Small intestine (tissue), 7 donors: ENCODE data around the gene TRAF3IP3. TPM values are rescaled to one million over a fixed set of nuclear protein-coding genes. Genes with fewer than 3 reads are reported as not detected.

ENCODE experiments used
- DNase-seq, 2 donors: peaks; one replicate each; pipeline versions ENCODE4 v3.0.0 to v3.0.0-alpha.2; 2013
- FAIRE-seq: peaks from 2 replicates; lab custom pipeline; 2012; peaks lifted over from hg19 to GRCh38; lab: Jason Lieb, UNC
- H3K27ac ChIP-seq, 3 donors: one replicate each; pipeline ENCODE4 v1.5.1; 2013; ENCODE audit warnings: low read length in 2 of 3, mild to moderate bottlenecking in 2 of 3, control low read depth in 1 of 3, inconsistent platforms in 1 of 3, low read depth in 1 of 3, moderate library complexity in 1 of 3
- H3K27me3 ChIP-seq, 3 donors: one replicate each; pipeline ENCODE4 v1.6.1; 2013; ENCODE audit warnings: low read length in 3 of 3, inconsistent platforms in 1 of 3; ENCODE audit not compliant: control insufficient read depth in 3 of 3, insufficient read depth in 3 of 3
- H3K36me3 ChIP-seq, 3 donors: one replicate each; pipeline ENCODE4 v1.6.1; 2013; ENCODE audit warnings: low read length in 3 of 3, inconsistent platforms in 1 of 3, low read depth in 1 of 3, mild to moderate bottlenecking in 1 of 3, moderate library complexity in 1 of 3; ENCODE audit not compliant: control insufficient read depth in 3 of 3, insufficient read depth in 2 of 3
- H3K4me1 ChIP-seq, 3 donors: one replicate each; pipeline ENCODE4 v1.6.1; 2013; ENCODE audit warnings: low read length in 2 of 3, inconsistent platforms in 1 of 3, low read depth in 1 of 3, mild to moderate bottlenecking in 1 of 3, moderate library complexity in 1 of 3; ENCODE audit not compliant: control insufficient read depth in 3 of 3, insufficient read depth in 2 of 3
- H3K4me3 ChIP-seq, 3 donors: one replicate each; pipeline ENCODE4 v1.5.1; 2013; ENCODE audit warnings: low read length in 3 of 3, control low read depth in 1 of 3, inconsistent platforms in 1 of 3, low read depth in 1 of 3, mild to moderate bottlenecking in 1 of 3, moderate library complexity in 1 of 3
- H3K9me3 ChIP-seq, 2 donors: one replicate each; pipeline ENCODE4 v1.6.1; 2013; ENCODE audit warnings: low read depth in 1 of 2, low read length in 1 of 2; ENCODE audit not compliant: control insufficient read depth in 2 of 2, insufficient read depth in 1 of 2
- WGBS, 3 donors: extraction: QIAGEN DNeasy Blood & Tissue Kit; methylation state at CpG; one replicate each; pipeline ENCODE4 v1.1.7; 2013; 5-methylcytosine and 5-hydroxymethylcytosine counted together
- polyA plus RNA-seq, 4 donors: library from polyadenylated mRNA; stranded (reverse) in 3 of 4; unstranded in 1 of 4; fragments of 200-250 nt in 3 of 4; fragments of 120-200 nt in 1 of 4; gene quantifications; one replicate each; pipeline versions ENCODE4 v1.2.1 to v1.2.3, GENCODE V29; 2013
- donor health status: healthy with polysubstance abuse.
- donor health status: control.
- donor health status: control.
- donor health status: Bipolar disorder and iron deficiency.
- donor health status: healthy.

Gene TRAF3IP3
- polyA plus RNA-seq, 4 donors, result 1.1 to 20.0 (median 5.8) TPM

DNA sequence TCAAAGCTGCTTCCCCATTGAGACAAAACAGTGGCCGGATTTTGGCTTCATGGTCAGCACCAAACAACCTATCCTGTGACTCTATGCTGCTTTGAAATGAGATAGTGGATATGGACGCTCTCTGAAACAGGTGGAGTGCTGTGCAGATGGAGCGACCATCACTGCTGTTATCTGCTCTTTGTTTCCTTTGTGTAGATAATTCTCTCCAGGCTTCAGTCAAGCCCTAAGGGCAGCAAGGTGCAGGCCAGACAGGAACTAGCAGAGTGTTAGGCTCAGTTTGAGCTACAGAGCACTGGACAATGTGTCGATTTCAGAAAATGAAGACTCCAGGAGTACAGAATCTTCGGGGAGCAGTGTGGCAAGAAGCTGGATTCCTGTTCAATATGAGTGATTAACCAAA lies 54.9 kb downstream of the TRAF3IP3 start:
- 81 to 85% (median 83%) methylated on average over 5 of the region's 5 CpGs for WGBS, 3 donors
- FAIRE-seq (no peak), DNase-seq (no peak)
- no peak overlapping the region for H3K27ac ChIP-seq
- H3K4me1 ChIP-seq, result peaks cover 2 to 35% (median 3%) of the 10 kb centered on the region in 3 donors
- H3K27me3 ChIP-seq, result no peaks in the 10 kb centered on the region
- no peaks in the 10 kb centered on the region for H3K36me3 ChIP-seq
- no peak overlapping the region for H3K4me3 ChIP-seq
- H3K9me3 ChIP-seq, result no peaks in the 10 kb centered on the region

- DNase-seq (no peak), FAIRE-seq (no peak)
- WGBS, 3 donors, result 86 to 93% (median 88%) methylated on average over 4 of the region's 4 CpGs
- H3K9me3 ChIP-seq, result no peaks in the 10 kb centered on the region
- H3K27ac ChIP-seq, result no peak overlapping the region
- no peak overlapping the region for H3K4me3 ChIP-seq
- H3K4me1 ChIP-seq, result peaks cover 0 to 10% (median 0%) of the 10 kb centered on the region in 3 donors
- no peaks in the 10 kb centered on the region for H3K36me3 ChIP-seq
- no peaks in the 10 kb centered on the region for H3K27me3 ChIP-seq
Measured at GRCh38 chr1:209813902-209814301, 58.0 kb downstream of the TRAF3IP3 start.

- H3K9me3 ChIP-seq, result no peaks in the 10 kb centered on the region
- no peak overlapping the region for H3K4me3 ChIP-seq
- no peak overlapping the region for H3K27ac ChIP-seq
- no peak for FAIRE-seq
- DNase-seq, result no peak
- no peaks in the 10 kb centered on the region for H3K36me3 ChIP-seq
- 82 to 91% (median 89%) methylated on average over 3 of the region's 3 CpGs for WGBS, 3 donors
- no peaks in the 10 kb centered on the region for H3K27me3 ChIP-seq
- H3K4me1 ChIP-seq, result peaks cover 0 to 5% (median 0%) of the 10 kb centered on the region in 3 donors
Measured at GRCh38 chr1:209815490-209815889, 59.6 kb downstream of the TRAF3IP3 start.

DNA sequence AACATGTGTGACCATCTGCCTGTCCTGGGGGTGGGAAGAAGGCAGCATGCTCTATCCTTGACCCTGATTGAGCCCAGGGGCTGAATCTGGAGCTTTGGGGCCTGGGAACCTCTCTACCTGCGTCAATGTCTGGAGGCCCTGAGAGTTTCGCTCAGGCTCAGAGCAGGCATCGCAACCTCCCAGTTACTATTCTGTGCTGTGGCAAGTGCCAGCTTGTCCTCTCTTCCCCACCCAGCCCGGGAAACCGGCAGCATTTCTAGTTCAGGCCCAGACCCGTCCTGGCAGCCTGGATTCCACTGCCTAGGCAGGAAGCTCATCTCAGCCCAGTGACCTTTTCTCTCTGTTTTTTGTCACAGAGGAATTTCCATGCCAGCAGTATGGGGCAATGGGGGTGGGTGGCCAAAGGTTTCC lies 60.1 kb downstream of the TRAF3IP3 start:
- Histone ChIP-seq H3K36me3 (no peaks in the 10 kb centered on the region), H3K27me3 (no peaks in the 10 kb centered on the region), H3K4me1 (peaks cover 0 to 5% (median 0%) of the 10 kb centered on the region in 3 donors), H3K9me3 (no peaks in the 10 kb centered on the region), H3K4me3 (no peak overlapping the region), H3K27ac (no peak overlapping the region)
- WGBS, 3 donors, result 79 to 87% (median 86%) methylated on average over 6 of the region's 6 CpGs
- DNase-seq (no peak), FAIRE-seq (no peak)

DNA sequence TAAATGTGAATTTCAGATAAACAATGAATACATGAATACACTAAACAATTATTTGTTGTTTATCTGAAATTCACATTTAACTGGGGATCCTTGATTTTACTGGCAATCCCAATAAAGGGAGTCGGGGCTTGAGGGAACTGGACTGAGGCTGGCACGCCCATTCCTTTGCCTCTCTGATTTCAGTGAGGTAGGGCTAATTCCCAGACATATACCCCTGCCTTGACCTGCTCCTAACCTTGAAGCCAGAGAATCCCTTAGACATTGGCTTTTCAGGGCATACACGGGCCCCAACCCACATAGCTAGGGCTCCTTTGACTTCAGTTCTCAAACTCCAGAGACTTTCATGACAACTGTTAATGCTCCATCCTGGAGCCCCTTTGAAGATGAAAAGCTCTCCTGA lies 61.1 kb downstream of the TRAF3IP3 start:
- no peak overlapping the region for H3K27ac ChIP-seq
- FAIRE-seq, result no peak

GRCh38 chr1:209817691-209818090 lies 61.8 kb downstream of the TRAF3IP3 start:
- 91 to 96% (median 93%) methylated on average over 1 of the region's 1 CpG for WGBS, 3 donors
- Histone ChIP-seq H3K9me3 (no peaks in the 10 kb centered on the region), H3K36me3 (no peaks in the 10 kb centered on the region), H3K4me1 (peaks cover 0 to 5% (median 0%) of the 10 kb centered on the region in 3 donors), H3K4me3 (no peak overlapping the region), H3K27me3 (no peaks in the 10 kb centered on the region), H3K27ac (no peak overlapping the region)
- DNase-seq, result no peak
- no peak for FAIRE-seq

More for the DNA sequence above, 61.1 kb downstream of the TRAF3IP3 start:
- Histone ChIP-seq H3K4me1 (peaks cover 0 to 5% (median 0%) of the 10 kb centered on the region in 3 donors), H3K27me3 (no peaks in the 10 kb centered on the region), H3K36me3 (no peaks in the 10 kb centered on the region), H3K4me3 (no peak overlapping the region), H3K9me3 (no peaks in the 10 kb centered on the region)
- 58 to 78% (median 62%) methylated on average over 3 of the region's 3 CpGs for WGBS, 3 donors
- DNase-seq, result no peak

DNA sequence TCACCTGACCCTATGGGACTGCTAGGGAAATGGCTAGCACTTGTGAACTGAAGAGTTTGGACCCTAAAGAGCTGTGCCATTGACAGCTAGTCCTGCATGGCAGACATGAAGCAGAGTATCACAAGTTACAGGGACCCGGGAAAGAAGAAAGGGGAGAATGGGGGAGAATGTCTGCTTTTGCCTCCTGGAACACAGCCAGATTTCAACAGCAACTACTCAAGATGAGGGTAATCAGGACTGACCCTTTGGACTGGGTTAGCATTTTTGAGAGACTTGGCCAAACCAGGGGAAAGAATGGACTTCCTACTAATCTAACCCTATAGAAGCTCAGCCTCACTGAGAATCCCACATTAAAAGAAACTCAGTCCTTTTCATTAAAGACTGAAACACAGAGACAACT lies 63.2 kb downstream of the TRAF3IP3 start:
- no peak overlapping the region for H3K27ac ChIP-seq
- FAIRE-seq (no peak), DNase-seq (no peak)
- H3K36me3 ChIP-seq, result no peaks in the 10 kb centered on the region
- peaks cover 0 to 5% (median 0%) of the 10 kb centered on the region in 3 donors for H3K4me1 ChIP-seq
- H3K4me3 ChIP-seq, result no peak overlapping the region
- H3K27me3 ChIP-seq, result no peaks in the 10 kb centered on the region
- WGBS, 3 donors, result 32 to 55% (median 38%) methylated on average over 1 of the region's 1 CpG
- no peaks in the 10 kb centered on the region for H3K9me3 ChIP-seq

- H3K36me3 ChIP-seq, result no peaks in the 10 kb centered on the region
- H3K27ac ChIP-seq, result no peak overlapping the region
- no peak for DNase-seq
- H3K9me3 ChIP-seq, result no peaks in the 10 kb centered on the region
- no peaks in the 10 kb centered on the region for H3K27me3 ChIP-seq
- FAIRE-seq, result no peak
- H3K4me1 ChIP-seq, result peaks cover 0 to 13% (median 0%) of the 10 kb centered on the region in 3 donors
- WGBS, 3 donors, result 41 to 64% (median 52%) methylated on average over 4 of the region's 4 CpGs
- H3K4me3 ChIP-seq, result no peak overlapping the region
Measured at GRCh38 chr1:209820986-209821385, 65.1 kb downstream of the TRAF3IP3 start.

GRCh38 chr1:209822706-209823105 lies 66.9 kb downstream of the TRAF3IP3 start:
- peaks cover 0 to 18% (median 0%) of the 10 kb centered on the region in 3 donors for H3K4me1 ChIP-seq
- 52 to 61% (median 59%) methylated on average over 7 of the region's 7 CpGs for WGBS, 3 donors
- FAIRE-seq, result no peak
- H3K9me3 ChIP-seq, result no peaks in the 10 kb centered on the region
- H3K27ac ChIP-seq, result no peak overlapping the region
- no peaks in the 10 kb centered on the region for H3K27me3 ChIP-seq
- no peak overlapping the region for H3K4me3 ChIP-seq
- H3K36me3 ChIP-seq, result no peaks in the 10 kb centered on the region
- DNase-seq, result no peak
